Hepatic stellate cell (primary cell): ENCODE data around the gene OSBPL2.

Source experiments
- DNase-seq: peaks from one replicate; pipeline ENCODE4 v3.0.0; 2011; ENCODE audit warnings: low spot score

Gene OSBPL2

GRCh38 chr20:62206388-62206775 lies 31.9 kb upstream of the OSBPL2 start:
- DNase-seq = no peak

DNA sequence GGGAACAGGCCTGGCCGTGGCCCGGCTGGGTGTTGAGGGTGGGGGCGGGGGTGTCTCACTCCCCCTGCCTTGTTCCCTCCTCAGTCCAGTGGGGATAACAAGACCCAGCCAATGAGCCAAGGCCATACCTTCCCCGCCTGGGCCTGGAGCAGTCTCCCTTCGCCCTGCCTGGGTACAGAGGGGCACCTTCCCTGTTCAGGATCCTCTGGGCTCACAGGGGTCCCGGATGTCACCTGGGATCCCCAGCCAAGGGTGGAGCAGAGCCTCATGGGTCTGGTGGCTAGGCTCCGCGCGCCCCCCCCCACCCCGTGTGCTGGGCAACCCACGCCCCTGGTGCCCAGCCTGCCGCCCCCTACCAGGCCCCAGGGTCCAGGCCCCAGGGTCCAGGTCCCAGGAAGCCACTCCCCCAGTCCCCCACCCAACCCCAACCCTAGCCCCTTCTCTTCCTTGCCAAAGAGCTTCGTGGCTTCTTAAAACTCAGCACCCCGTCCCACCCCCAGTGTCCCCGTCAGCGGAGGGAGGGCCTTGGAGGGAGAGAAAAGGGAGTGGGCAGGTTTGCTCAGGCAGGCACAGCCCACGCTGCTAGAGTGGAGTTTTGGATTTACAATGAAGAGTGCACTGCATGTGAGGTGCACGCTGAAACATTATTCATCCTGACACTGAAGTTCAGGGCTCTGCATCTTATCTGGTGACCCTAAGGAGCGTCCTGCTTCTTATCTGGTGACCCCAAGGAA lies 30.1 kb upstream of the OSBPL2 start:
- DNase-seq = no peak

- DNase-seq = no peak
Measured at GRCh38 chr20:62208795-62209755, 29.2 kb upstream of the OSBPL2 start.

- DNase-seq = no peak
Measured at GRCh38 chr20:62209850-62210495, 28.3 kb upstream of the OSBPL2 start.

GRCh38 chr20:62210496-62210855 lies 27.8 kb upstream of the OSBPL2 start:
- DNase-seq = no peak

DNA sequence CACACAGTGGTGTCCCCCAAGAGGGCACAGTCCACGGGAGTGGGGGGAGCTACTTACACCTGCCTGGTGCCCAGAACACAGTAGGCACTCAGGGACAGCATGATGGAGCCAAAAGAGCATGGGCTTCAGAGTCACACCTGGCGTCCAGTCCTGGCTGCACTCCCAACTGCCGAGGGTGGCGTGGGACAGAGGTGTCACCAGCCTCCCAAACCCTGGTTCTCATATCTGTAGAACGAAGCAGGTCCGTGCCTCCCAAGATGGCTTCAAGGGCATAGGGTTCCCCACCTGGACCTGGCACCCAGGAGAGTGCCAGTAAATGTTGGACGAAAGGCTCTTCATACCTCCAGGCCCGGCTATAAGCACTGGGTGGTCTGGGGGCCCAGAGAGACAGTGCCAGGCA lies 27.1 kb upstream of the OSBPL2 start:
- no peak for DNase-seq

- no peak for DNase-seq
Measured at GRCh38 chr20:62211769-62212288, 26.5 kb upstream of the OSBPL2 start.

- no peak for DNase-seq
Measured at GRCh38 chr20:62212299-62212698, 26.0 kb upstream of the OSBPL2 start.

- no peak for DNase-seq
Measured at GRCh38 chr20:62214067-62214466, 24.3 kb upstream of the OSBPL2 start.

DNA sequence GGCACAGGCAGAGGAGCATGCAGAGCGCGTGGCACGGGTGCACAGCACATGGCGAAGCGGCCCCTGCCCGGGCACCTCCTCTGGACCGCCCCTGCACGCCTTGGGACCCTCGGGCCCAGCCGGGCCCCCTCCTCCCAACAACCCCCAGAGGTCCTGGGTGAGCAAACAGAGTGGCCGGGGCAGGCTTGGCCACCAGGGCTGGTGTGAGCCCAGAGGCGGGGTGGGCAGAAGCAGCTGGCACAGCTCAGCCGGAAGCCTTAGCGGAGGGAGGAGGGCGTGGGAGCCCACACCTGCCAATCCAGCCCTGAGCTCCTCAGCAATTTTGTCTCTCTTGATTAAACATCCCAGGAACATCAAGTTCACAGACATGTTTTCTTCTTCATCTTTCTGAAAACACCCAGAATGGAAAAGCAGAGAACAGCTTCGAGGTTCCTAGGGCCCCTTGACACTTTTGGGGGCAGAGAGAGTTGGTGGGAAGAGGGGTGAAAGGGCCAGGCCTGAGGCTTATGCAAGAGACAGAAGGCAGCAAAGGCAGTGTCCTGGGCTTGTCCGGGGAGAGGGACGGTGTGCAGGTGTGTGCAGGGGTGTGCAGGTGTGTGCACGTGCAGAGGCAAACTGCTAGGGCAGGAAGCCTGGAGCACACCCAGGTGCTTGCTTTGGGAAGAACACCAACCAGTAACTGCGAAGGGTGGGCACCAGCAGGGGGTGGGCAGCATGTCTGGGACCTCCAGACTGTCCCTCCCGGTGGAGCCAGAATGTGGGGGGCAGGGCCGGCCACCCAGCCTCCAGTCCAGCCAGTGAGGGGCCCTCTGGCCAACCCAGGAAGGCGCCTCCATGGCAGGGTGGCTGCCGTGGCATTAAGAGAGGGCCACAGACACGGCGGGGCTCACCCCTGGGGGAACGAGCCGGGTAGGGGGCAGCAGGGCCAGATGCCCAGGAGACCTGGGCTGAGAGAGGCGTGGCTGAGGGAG lies 23.0 kb upstream of the OSBPL2 start:
- DNase-seq = no peak

DNA sequence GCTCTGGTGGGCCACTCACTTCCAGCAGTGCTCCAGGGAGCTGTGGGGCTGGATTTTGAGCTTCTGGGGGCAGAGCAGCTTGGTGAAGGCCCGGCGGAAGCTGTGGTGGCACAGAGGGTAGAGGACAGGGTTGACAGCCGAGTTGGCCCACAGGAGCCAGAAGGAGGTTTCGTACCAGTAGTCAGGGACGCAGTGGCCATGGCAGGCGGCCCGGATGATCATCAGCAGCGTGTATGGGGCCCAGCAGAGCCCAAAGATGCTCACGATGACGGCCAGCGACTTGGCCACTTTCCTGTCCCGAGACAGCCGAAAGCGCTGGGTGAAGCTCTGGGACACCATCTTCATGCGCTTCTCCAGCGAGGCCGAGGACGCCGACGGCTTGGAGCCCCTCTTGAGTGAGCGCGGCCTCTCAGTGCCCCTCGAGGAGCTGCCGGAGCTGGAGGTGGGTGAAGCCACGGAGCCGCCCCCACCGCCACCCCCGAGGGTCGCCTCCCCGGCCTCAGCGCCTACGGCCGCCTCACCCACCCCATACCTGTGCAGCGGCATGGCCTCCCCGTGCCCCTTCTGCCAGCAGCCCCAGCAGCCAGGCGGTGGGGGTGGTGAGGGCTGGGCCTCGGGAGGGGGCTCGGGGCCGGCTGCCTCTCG lies 22.2 kb upstream of the OSBPL2 start:
- DNase-seq = no peak

DNA sequence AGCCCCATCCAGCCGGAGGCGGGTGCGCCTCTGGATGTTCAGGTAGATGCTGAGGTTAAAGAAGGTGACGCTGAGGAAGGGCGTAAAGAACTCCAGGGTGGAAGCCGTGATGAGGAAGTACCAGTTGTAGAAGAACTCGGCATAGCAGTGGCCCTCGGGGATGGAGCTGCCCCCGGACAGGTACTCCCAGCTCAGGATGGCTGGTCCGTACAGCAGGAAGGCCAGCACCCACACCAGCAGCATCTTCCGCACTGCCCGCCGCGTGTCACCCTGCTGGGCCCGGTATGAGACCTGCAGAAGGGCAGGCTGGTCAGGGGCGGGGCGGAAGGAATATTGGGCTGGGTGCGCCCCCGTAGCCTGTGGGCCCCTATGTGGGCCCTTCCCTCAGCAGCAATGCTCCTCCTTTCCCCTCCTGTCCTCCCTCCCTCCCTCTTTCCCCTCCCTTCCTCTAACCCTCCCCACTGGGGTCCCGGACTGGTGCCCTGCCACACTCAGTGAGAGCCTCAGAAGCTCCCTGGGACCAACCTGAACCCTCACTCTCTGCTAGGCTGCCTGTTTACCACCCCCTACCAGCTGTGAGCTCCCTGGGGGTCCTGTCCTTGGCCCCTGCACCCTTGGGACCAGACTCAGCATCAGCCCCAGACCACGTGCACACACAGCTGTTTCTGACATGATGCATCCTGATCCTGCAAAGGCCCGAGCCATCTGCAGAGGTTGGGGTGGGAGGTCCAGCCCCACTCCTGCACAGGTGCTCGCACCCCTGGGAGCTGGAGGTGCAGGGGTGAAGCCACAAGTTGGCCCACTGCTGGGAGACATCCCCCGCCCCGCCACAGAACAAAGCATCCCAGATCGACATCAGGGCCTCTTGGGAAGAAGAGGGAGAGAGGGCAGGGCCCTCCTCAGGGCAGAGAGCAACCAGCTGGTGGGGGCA lies 21.4 kb upstream of the OSBPL2 start:
- DNase-seq = no peak

GRCh38 chr20:62217913-62218773 lies 20.2 kb upstream of the OSBPL2 start:
- DNase-seq = no peak

DNA sequence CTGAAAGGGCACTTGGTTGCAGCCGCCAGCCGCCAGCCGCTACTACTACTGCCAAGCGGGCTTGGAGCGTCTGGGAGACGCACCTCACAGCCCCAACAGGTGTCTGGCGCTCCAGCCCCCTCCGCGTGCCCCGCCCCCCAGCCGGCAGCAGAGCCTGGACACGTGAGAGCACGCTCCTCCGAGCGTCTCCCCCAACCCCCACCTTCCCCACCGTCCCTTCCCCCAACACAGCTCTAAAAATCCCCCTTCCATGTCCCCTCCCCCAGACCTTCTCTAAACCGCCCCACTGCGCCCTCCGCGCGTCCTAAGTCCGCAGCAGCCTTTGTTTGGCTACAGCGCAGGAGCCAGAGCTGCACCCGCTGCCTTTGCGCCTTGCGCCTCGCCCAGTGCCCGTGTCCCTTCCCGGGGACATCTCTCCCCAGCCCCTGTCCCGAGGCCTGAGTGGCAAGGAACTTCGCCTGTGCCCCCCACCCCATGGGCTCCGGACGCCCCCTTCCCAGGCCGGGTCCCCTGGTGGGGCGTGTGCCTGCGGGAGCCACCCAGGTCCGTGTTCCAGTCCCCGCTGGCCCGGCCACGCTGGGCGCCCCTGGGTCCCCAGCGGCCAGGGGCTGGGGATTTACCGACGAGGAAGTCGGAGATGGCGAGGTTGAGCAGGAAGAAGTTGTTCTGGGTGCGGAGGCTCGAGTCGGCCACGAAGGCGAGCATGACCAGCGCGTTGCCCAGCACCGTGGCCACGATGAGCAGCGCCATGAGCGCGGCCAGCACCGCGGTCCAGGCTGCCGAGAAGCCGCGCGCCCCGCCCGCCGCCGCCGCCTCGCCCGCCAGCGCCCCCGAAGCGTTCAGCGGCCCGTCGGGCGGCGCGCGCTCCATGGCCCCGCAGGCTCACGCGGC lies 19.0 kb upstream of the OSBPL2 start:
- no peak for DNase-seq

DNA sequence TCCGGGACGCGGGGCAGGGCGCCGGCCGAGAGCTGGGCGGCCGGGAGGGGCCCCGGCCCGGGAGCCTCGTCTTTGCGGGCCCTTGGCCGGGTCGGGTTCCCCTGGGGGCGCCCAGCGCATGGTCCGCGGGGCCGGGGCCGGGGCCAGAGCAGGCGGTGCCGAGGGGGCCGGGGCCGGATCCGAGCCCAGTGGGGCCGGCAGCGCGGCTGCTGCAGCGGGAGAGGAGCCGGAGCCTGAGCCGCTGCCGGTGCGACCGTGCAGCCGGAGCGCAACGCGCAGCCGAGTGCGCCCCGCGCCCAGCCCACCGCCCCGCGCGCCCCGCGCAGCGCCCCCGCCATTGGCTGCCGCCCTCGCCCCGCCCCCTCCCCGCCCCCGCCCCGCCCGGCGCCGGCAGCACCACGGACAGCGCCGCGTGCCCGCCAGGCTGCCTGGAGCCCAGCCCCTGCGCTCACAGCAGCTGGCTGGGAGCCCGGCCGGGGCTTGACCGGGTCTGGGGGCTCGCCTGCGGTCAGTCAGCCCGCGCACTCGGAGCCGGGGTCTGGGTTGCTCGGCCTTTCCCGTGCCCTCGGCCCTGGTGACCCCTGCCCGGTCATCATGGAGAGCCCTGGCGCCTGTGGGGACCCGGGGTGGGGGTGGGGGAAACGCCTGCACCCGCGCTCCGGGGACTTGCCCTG lies 18.2 kb upstream of the OSBPL2 start, which contains the start of gene HRH3:
Gene HRH3, minus strand, starts transcription at position 287 of the 674 bp plus-strand sequence. CDS start 308 bp downstream, outside the sequence.
- peak; percentile 70 for DNase-seq

GRCh38 chr20:62220666-62221568 lies 17.4 kb upstream of the OSBPL2 start:
- no peak for DNase-seq
